ENCODE data around the gene PLXND1.

Gene PLXND1

GRCh38 chr3:129555153-129555550 is 51.3 kb downstream of the PLXND1 start:
- Histone ChIP-seq H3K4me3 (ENCODE audit: low read length) (peak overlapping the region; percentile 35; the same call in 1 of the 2 replicates), H3K36me3 (replicated peaks; ENCODE audit: low read depth, low read length) (no peaks in the 10 kb centered on the region), H3K4me2 (ENCODE audit: low read length) (peak overlapping the region; percentile 64), H3K9me3 (ENCODE audit: insufficient read depth, low read length) (no peaks in the 10 kb centered on the region), H3K9ac (ENCODE audit: low read length) (peak overlapping the region; percentile 9; the same call in 1 of the 2 replicates), H3K79me2 (ENCODE audit: low read length) (no peaks in the 10 kb centered on the region), H2AFZ (ENCODE audit: low read depth, low read length) (no peak overlapping the region; the same call in 1 of the 2 replicates), H3K4me1 (ENCODE audit: low read length) (peaks cover 44% of the 10 kb centered on the region), H4K20me1 (ENCODE audit: insufficient read depth, low read length) (no peaks in the 10 kb centered on the region), H3K27me3 (ENCODE audit: low read depth, low read length) (peaks cover 25% of the 10 kb centered on the region), H3K27ac (ENCODE audit: low read length) (no peak overlapping the region)
- TF ChIP-seq EZH2phosphoT487 (IDR thresholded peaks at IDR 0.05; ENCODE audit: low read depth) (no peak), CTCF (IDR thresholded peaks at IDR 0.05; ENCODE audit: low read depth, low read length) (no peak)

DNA sequence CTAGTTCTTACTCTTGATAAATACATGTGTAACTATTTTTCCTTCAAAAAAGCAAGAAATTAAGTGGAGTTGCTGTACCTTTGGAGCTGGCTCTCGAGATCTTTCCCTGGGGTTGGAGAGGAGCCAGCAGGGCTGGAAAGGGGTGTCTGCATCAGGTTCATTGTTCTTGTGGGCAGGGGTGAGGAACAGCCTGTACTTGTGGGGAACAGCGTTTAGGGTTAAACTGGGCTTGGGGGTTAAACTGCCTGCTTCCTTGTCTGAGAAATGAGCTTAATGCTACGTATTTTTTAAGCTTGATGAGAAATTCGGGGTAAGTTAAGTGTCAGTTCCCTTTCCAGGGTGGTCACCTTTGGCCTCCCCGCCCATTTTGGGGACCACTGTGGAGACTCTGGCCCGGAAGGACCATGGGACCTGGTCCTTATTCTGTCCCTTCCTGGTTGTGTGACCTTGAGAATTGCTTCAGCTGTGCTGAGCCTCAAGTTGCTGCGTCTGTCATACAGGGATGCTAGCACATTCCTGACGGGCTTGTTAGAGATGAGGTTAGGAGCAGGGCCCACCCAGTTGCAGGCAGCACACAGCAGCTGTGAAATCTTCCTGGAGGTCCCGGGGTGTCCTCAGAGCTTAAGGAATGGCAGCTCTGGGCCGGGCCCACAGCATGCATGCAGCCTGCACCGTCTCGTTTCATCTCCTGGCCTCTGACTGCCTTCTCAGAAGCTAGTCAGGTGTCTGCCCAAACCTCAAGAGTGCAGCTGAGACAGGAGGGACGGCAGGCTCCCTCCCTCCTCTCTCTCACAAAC is 51.9 kb downstream of the PLXND1 start:
- TF ChIP-seq CTCF (IDR thresholded peaks at IDR 0.05; ENCODE audit: low read depth, low read length) (no peak), EZH2phosphoT487 (IDR thresholded peaks at IDR 0.05; ENCODE audit: low read depth) (no peak)
- peak overlapping the region; percentile 56 for H3K4me3 ChIP-seq (ENCODE audit: low read length)
- no peaks in the 10 kb centered on the region for H3K36me3 ChIP-seq (replicated peaks; ENCODE audit: low read depth, low read length)
- H3K9ac ChIP-seq (ENCODE audit: low read length), result no peak overlapping the region
- H4K20me1 ChIP-seq (ENCODE audit: insufficient read depth, low read length), result no peaks in the 10 kb centered on the region
- H3K4me2 ChIP-seq (ENCODE audit: low read length), result peak overlapping the region; percentile 64
- peaks cover 25% of the 10 kb centered on the region for H3K27me3 ChIP-seq (ENCODE audit: low read depth, low read length)
- H3K27ac ChIP-seq (ENCODE audit: low read length), result no peak overlapping the region
- no peaks in the 10 kb centered on the region for H3K9me3 ChIP-seq (ENCODE audit: insufficient read depth, low read length)
- peaks cover 44% of the 10 kb centered on the region for H3K4me1 ChIP-seq (ENCODE audit: low read length)
- H3K79me2 ChIP-seq (ENCODE audit: low read length), result no peaks in the 10 kb centered on the region
- H2AFZ ChIP-seq (ENCODE audit: low read depth, low read length), result peak overlapping the region; percentile 70

DNA sequence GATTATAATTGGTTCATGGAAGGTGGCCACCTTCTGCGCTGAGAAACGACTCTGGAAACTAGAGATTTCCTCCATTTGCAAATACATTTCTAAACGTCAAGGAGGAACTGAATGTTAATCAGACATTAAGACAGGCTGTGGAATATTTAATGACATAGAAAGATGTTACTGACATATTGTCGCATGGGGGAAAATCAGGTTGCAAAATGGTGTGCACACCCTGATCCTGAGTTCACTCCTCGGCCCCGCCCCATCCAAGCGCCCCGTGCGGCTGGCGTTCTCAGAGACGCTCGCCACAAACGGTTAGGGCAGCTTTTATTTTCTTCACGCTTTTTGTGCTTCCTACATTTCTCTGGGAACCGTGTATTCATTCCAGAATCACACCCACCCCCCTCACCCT is 52.8 kb downstream of the PLXND1 start:
- H3K36me3 ChIP-seq (replicated peaks; ENCODE audit: low read depth, low read length), result no peaks in the 10 kb centered on the region
- no peaks in the 10 kb centered on the region for H3K9me3 ChIP-seq (ENCODE audit: insufficient read depth, low read length)
- H2AFZ ChIP-seq (ENCODE audit: low read depth, low read length), result peak overlapping the region; percentile 70; the same call in 1 of the 2 replicates
- no peak overlapping the region for H3K9ac ChIP-seq (ENCODE audit: low read length)
- H3K27me3 ChIP-seq (ENCODE audit: low read depth, low read length), result peaks cover 25% of the 10 kb centered on the region
- peak overlapping the region; percentile 64 for H3K4me2 ChIP-seq (ENCODE audit: low read length)
- no peak for TF ChIP-seq EZH2phosphoT487 (IDR thresholded peaks at IDR 0.05; ENCODE audit: low read depth)
- 0 out of 2 replicates have a peak, but pooled peaks have one; percentile 12 for TF ChIP-seq CTCF (IDR thresholded peaks at IDR 0.05; ENCODE audit: low read depth, low read length)
- H3K4me1 ChIP-seq (ENCODE audit: low read length), result peaks cover 39% of the 10 kb centered on the region
- no peaks in the 10 kb centered on the region for H3K79me2 ChIP-seq (ENCODE audit: low read length)
- H3K27ac ChIP-seq (ENCODE audit: low read length), result no peak overlapping the region
- H4K20me1 ChIP-seq (ENCODE audit: insufficient read depth, low read length), result no peaks in the 10 kb centered on the region
- peak overlapping the region; percentile 56 for H3K4me3 ChIP-seq (ENCODE audit: low read length)

GRCh38 chr3:129553171-129553570 is 53.3 kb downstream of the PLXND1 start:
- Histone ChIP-seq H3K9me3 (ENCODE audit: insufficient read depth, low read length) (no peaks in the 10 kb centered on the region), H2AFZ (ENCODE audit: low read depth, low read length) (no peak overlapping the region), H3K79me2 (ENCODE audit: low read length) (no peaks in the 10 kb centered on the region), H3K36me3 (replicated peaks; ENCODE audit: low read depth, low read length) (no peaks in the 10 kb centered on the region), H3K9ac (ENCODE audit: low read length) (no peak overlapping the region), H4K20me1 (ENCODE audit: insufficient read depth, low read length) (no peaks in the 10 kb centered on the region), H3K4me2 (ENCODE audit: low read length) (peak overlapping the region; percentile 64), H3K4me3 (ENCODE audit: low read length) (0 out of 2 replicates have a peak overlapping the region, but pooled peaks have one; percentile 56), H3K4me1 (ENCODE audit: low read length) (peaks cover 34% of the 10 kb centered on the region), H3K27me3 (ENCODE audit: low read depth, low read length) (peaks cover 25% of the 10 kb centered on the region), H3K27ac (ENCODE audit: low read length) (no peak overlapping the region)
- no peak for TF ChIP-seq CTCF (IDR thresholded peaks at IDR 0.05; ENCODE audit: low read depth, low read length)
- no peak for TF ChIP-seq EZH2phosphoT487 (IDR thresholded peaks at IDR 0.05; ENCODE audit: low read depth)
